Activated T-cell treated with anti-CD3 and anti-CD28 coated beads, Interleukin-2, amount 50 U/mL, for 48 hours (primary cell): Measurements from ENCODE around the gene SBF2.
"Not testable (repeated sequence)": the region's sequence is repeated elsewhere in the genome, so short reads cannot be mapped to it uniquely, and the experiment has no call there.

ENCODE experiments used
- DNase-seq, 2 experiments: peaks; one replicate each; pipeline ENCODE4 v3.0.0-alpha.2; 2020

Gene SBF2

GRCh38 chr11:9759519-9760192, 534.4 kb downstream of the SBF2 start:
- DNase-seq, result peak; percentile 91 to 94

GRCh38 chr11:9758637-9759518, 535.1 kb downstream of the SBF2 start:
- peak; percentile 81 for DNase-seq

GRCh38 chr11:9757809-9758636, 536.0 kb downstream of the SBF2 start:
- DNase-seq, result peak; percentile 95 to 96

GRCh38 chr11:9756878-9757277, 537.1 kb downstream of the SBF2 start:
- no peak for DNase-seq

GRCh38 chr11:9756461-9756860, 537.6 kb downstream of the SBF2 start:
- no peak for DNase-seq

- no peak for DNase-seq
These were observed 538.3 kb downstream of the SBF2 start for GRCh38 chr11:9755561-9756185.

- no peak for DNase-seq
These were observed 540.0 kb downstream of the SBF2 start for GRCh38 chr11:9754010-9754471.

GRCh38 chr11:9753021-9753420, 541.0 kb downstream of the SBF2 start:
- DNase-seq, result peak in 1 of 2 experiments; percentile 36

GRCh38 chr11:9752091-9752490, 541.9 kb downstream of the SBF2 start:
- no peak for DNase-seq

GRCh38 chr11:9750551-9750950, 543.5 kb downstream of the SBF2 start:
- no peak for DNase-seq

- DNase-seq, result peak; percentile 71 to 76
These were observed 545.6 kb downstream of the SBF2 start for GRCh38 chr11:9748361-9748970.

GRCh38 chr11:9747828-9748227, 546.2 kb downstream of the SBF2 start:
- DNase-seq, result no peak

GRCh38 chr11:9747229-9747628, 546.8 kb downstream of the SBF2 start:
- DNase-seq, result no peak

- DNase-seq, result no peak
These were observed 548.4 kb downstream of the SBF2 start for GRCh38 chr11:9745411-9746211.

- DNase-seq, result not testable (repeated sequence)
These were observed 550.5 kb downstream of the SBF2 start for GRCh38 chr11:9743512-9743911.

GRCh38 chr11:9741260-9741659, 552.8 kb downstream of the SBF2 start:
- DNase-seq, result no peak

GRCh38 chr11:9740202-9740883, 553.7 kb downstream of the SBF2 start:
- DNase-seq, result no peak

GRCh38 chr11:9739123-9739900, 554.7 kb downstream of the SBF2 start:
- no peak for DNase-seq

GRCh38 chr11:9738707-9739106, 555.3 kb downstream of the SBF2 start:
- no peak for DNase-seq

- DNase-seq, result no peak
These were observed 555.9 kb downstream of the SBF2 start for GRCh38 chr11:9738116-9738515.
